Measurements from ENCODE around the gene GSTM1. TPM values are rescaled to one million over a fixed set of nuclear protein-coding genes. Genes with fewer than 3 reads are reported as not detected.

GSTM1 gene
- total RNA-seq, 4 donors from 2014 or later: 18.1 TPM; not detected in 3

GRCh38 chr1:109740615-109741373 lies 53.2 kb downstream of the GSTM1 start, which contains the start of gene GSTM3:
TSS of gene GSTM3 (minus strand) at chr1:109741038. CDS start at chr1:109740287, 751 bp downstream.
- in situ Hi-C loops (cut with MboI; ENCODE audit: low pct_ligation_motif_present in 1 of 4, low pct_unique_long_range_greater_than_20kb in 1 of 4, low sequenced_read_pairs in 3 of 4): no loop called here
- WGBS, 2 donors (ENCODE audit: low coverage in 1 of 2): 0 to 19% methylated on average over 2 to 10 of the region's 10 CpGs
- Histone ChIP-seq H3K9me3 (no peaks in the 10 kb centered on the region), H3K4me3 (peak within 1 kb of the TSS; percentile 70 to 84 (median 74)), H3K36me3 (no peaks in the 10 kb centered on the region), H3K27me3 (no peaks in the 10 kb centered on the region), H3K27ac (peak within 1 kb of the TSS; percentile 78 to 88 (median 80)), H3K4me1 (peaks cover 0 to 12% (median 9%) of the 10 kb centered on the region in 4 donors)
- TF ChIP-seq POLR2AphosphoS5 (IDR thresholded peaks at IDR 0.05) (no peak), CTCF (IDR thresholded peaks at IDR 0.05) (no peak), EP300 (IDR thresholded peaks at IDR 0.05; ENCODE audit: low read depth) (no peak), POLR2A (IDR thresholded peaks at IDR 0.05) (no peak)
- no peak for DNase-seq
- intact Hi-C loops (cut with DNase I; ENCODE audit: low total_unique reads): no loop called here

Other genes with a start within 250 kb of the GSTM1 start
- gene SYPL2, start 221.3 kb upstream of the GSTM1 start, total RNA-seq: 1 to 10 TPM in 1 of 4 donors, under 1 TPM in 3; 0.40 to 4.1 (median 0.44) TPM
- gene ATXN7L2, start 203.9 kb upstream of the GSTM1 start, total RNA-seq: 10 to 100 TPM in 1 of 4 donors, 1 to 10 TPM in 3; 2.7 to 12.3 (median 6.2) TPM
- gene CYB561D1, start 193.7 kb upstream of the GSTM1 start, total RNA-seq: 10 to 100 TPM; 10.5 to 37.4 (median 17.3) TPM
- gene AMIGO1, start 178.1 kb upstream of the GSTM1 start, total RNA-seq: 1 to 10 TPM in 2 of 4 donors, under 1 TPM in 2; 0.60 to 8.1 (median 3.5) TPM
- not detected for gene GPR61, start 147.9 kb upstream of the GSTM1 start, total RNA-seq
- 1 to 10 TPM; 2.2 to 7.5 (median 5.1) TPM for gene GNAI3, start 139.2 kb upstream of the GSTM1 start, total RNA-seq
- gene GNAT2, start 68.2 kb upstream of the GSTM1 start, total RNA-seq: not detected
- 10 to 100 TPM; 21.3 to 59.7 (median 39.0) TPM for gene AMPD2, start 68.0 kb upstream of the GSTM1 start, total RNA-seq
- 100 to 1,000 TPM in 2 of 4 donors, 10 to 100 TPM in 2; 64.9 to 104 (median 94.8) TPM for gene GSTM4, start 31.7 kb upstream of the GSTM1 start, total RNA-seq
- 10 to 100 TPM; 27.0 to 87.5 (median 57.2) TPM for gene GSTM2, start 19.8 kb upstream of the GSTM1 start, total RNA-seq
- 1 to 10 TPM in 2 of 4 donors, not detected in 2; 1.2 to 1.4 TPM for gene GSTM5, start 24.4 kb downstream of the GSTM1 start, total RNA-seq
- 10 to 100 TPM in 3 of 4 donors, 1 to 10 TPM in 1; 8.2 to 34.1 (median 24.3) TPM for gene GSTM3, start 53.2 kb downstream of the GSTM1 start, total RNA-seq
- 100 to 1,000 TPM; 228 to 468 (median 363) TPM for gene EPS8L3, start 76.1 kb downstream of the GSTM1 start, total RNA-seq
- gene CSF1, start 223.0 kb downstream of the GSTM1 start, total RNA-seq: 10 to 100 TPM in 3 of 4 donors, 1 to 10 TPM in 1; 9.7 to 63.1 (median 14.4) TPM